ENCODE results near the gene DNASE1L1.

DNASE1L1 gene

DNA sequence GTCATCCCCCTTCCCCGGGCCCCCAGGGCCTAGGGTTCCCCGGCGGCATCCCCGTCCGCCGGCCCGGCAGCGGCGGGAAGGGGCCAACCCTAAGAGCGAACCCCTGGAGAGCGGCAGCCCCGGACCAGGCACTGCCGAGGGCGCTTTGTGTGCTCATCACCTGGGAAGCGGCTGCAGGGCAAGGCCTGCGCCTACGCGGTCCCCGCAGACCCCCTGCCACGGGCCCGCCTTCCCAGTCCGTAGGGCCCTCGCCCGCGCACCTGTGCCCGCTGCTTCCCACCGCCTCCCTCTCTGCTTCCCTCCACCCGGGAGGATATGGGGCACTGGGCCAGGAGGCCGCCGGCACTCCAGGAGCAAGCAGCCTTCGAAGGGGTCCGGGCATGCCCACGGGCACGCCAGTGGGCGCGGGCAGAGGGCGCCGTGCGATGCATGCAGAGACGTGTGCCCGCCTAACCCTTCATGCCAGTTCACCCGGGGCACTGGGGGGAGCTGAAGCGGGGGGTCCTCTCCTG is 37.2 kb downstream of the DNASE1L1 start:
- Mint-ChIP-seq H3K36me3 (no peaks in the 10 kb centered on the region), H3K27me3 (no peaks in the 10 kb centered on the region), H3K9me3 (no peaks in the 10 kb centered on the region), H3K27ac (no peak overlapping the region), H3K4me1 (peaks cover 10% of the 10 kb centered on the region), H3K4me3 (no peak overlapping the region)

DNA sequence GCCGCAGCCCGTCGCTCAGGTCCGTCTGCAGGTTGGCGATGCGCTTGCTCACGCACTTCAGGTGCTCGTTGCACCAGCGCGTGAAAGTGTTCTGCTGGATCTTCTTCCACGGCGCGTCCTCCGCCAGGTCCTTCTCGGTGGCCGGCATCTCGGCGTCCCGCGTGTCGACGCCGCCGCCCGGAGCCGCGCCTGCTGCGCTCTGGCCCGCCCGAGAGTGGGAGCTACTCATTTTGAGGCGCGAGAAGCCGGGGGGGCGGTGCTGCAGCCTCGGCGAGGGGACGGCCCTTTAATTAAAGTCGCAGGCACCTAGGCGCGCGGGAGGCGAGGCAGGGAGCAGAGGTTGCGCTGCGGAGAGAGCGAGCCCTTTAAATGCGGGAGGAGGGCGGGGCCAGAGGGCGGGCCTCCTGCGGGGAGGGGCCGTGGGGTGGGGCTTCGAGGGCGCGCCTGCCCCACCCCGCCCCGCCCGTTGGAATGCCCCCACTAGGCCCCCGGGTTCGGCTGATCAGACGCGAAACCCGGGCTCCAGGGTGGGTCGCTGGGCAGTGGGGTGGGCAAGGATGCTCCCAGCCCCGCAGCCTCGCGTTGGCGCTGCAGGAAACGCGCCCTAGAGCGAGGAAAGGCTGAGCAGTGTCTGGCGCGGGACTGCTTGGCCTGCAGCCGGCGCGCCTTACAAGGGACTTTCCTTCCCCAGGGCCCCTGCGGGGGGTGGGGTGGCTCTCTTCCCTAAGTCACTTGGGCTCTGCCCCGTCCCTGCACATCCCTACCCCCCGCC is 37.9 kb downstream of the DNASE1L1 start:
- H3K27me3 Mint-ChIP-seq = no peaks in the 10 kb centered on the region
- no peaks in the 10 kb centered on the region for H3K36me3 Mint-ChIP-seq

DNA sequence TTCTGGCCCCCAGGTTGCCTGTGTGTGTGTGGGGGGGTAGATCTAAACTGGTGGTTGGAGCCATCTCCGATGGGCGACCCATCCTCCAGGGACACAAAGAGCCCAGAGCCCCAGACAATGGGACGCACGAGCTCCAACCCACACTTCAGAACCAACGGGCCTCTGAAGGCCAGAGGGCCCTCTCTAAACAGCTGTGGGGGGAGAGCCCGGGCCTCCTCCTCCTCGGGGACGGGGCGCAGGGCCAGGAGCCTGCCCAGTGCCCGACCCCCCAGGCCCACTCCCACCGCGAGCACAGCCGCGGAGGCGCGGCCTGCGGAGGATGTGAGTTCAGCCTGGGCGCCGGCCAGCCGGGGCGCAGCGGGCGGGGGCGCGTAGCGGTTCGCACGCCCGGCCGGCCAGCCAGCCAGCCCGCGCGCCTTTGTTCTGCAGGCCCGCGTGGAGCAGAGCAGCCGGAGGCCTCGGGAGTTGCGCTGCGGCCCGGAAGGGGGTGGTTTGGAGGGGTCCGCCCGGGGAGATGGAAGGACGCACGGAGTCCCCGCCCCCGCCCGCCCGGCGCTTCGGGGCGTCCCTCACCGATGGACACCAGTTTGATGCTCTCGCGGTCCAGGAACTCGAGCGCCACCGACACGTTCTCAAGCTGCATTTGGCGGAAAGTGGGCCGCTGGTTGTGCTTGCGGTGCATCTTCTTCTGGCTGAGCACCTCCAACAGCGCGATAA is 38.6 kb downstream of the DNASE1L1 start:
- Mint-ChIP-seq H3K4me3 (peak overlapping the region; percentile 97), H3K27me3 (no peaks in the 10 kb centered on the region), H3K4me1 (peaks cover 10% of the 10 kb centered on the region), H3K36me3 (no peaks in the 10 kb centered on the region), H3K9me3 (no peaks in the 10 kb centered on the region), H3K27ac (peak overlapping the region; percentile 68)

More for the DNA sequence above, 37.9 kb downstream of the DNASE1L1 start:
- no peaks in the 10 kb centered on the region for H3K9me3 Mint-ChIP-seq
- peak overlapping the region; percentile 80 for H3K4me3 Mint-ChIP-seq
- peaks cover 10% of the 10 kb centered on the region for H3K4me1 Mint-ChIP-seq
- H3K27ac Mint-ChIP-seq = no peak overlapping the region

DNA sequence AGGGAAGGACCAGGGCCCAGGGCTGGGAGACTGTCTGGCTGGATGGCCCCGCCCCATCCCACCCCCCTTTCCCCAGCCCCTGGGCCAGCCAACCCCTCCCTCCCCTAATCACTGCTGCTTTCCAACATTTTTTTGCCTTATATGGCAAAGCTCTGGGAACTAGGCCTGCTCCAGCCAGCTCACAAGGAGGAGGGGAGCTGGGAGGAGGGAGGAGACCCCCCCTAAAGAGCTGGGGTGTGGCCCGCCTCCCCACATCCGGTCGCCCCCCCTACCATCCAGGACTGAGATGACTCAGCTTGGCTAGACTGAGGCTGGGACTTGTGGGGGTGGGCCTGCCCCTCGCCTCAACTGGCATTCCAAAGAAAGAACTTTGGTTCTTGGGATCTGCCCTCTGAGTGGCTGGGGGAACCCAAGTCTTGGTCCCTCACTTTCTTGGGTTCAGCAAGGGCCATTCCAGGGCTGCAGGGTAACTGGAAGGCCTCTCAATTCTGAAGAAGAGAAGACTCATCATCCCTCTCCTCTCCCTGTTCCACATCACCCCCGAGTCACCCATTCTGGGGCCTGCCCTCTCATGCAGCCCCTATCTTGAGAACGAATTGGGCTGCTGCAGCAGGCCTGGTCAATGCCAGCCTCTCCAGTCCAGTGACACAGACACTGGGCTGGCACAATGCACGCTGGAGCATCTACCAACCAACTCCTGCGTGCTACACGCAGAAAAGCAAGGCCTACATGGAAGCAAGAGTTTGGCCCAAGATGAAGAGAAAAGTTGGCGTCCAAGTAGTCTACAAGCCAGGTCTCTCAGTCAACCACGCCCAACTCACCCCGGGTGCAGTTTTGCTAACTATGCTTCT is 39.4 kb downstream of the DNASE1L1 start:
- peaks cover 10% of the 10 kb centered on the region for H3K4me1 Mint-ChIP-seq
- no peaks in the 10 kb centered on the region for H3K27me3 Mint-ChIP-seq
- H3K4me3 Mint-ChIP-seq = peak overlapping the region; percentile 97
- H3K9me3 Mint-ChIP-seq = no peaks in the 10 kb centered on the region
- no peaks in the 10 kb centered on the region for H3K36me3 Mint-ChIP-seq
- H3K27ac Mint-ChIP-seq = peak overlapping the region; percentile 68

DNA sequence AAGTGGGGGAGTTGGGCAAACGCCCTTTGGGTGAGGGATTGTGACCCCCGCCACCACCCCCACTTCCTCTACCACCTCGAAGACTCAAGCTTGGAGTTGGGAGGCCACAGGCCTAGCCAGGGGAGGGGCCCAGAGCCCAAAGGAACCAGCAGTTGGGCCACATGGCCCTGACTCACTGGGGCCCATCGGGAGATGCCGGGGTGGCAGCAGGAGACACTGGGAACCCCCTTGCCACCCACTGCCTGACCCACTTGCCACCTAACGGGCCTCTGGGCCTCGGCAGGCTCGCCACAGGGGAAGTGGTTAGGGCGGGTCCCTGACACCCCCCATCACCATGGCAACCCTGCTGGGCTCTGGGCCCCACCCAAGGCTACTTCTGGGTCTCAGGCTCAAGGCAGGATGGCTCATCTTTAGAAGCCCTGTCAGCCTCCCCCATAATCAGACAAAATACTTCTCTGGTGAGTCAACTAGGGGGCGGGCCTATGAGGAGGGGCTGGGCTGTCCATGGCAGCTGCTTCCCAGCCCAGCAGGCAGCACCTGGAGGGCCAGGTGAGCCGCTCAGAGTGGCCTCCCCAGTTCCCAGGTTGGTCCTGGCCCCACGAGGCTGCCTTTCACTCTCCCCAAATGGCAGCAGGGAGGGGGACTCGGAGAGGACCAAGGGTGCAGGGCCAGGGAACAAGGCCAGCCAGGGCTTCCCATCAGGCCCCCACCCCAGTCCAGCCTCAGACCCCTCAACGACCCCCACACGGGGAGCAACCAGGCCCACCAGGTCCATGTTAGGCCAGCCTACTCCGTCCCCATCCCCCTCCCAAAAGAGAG is 40.2 kb downstream of the DNASE1L1 start:
- peak overlapping the region; percentile 79 for H3K27ac Mint-ChIP-seq
- no peaks in the 10 kb centered on the region for H3K36me3 Mint-ChIP-seq
- H3K27me3 Mint-ChIP-seq = no peaks in the 10 kb centered on the region
- H3K4me3 Mint-ChIP-seq = peak overlapping the region; percentile 79
- no peaks in the 10 kb centered on the region for H3K9me3 Mint-ChIP-seq
- peaks cover 10% of the 10 kb centered on the region for H3K4me1 Mint-ChIP-seq

DNA sequence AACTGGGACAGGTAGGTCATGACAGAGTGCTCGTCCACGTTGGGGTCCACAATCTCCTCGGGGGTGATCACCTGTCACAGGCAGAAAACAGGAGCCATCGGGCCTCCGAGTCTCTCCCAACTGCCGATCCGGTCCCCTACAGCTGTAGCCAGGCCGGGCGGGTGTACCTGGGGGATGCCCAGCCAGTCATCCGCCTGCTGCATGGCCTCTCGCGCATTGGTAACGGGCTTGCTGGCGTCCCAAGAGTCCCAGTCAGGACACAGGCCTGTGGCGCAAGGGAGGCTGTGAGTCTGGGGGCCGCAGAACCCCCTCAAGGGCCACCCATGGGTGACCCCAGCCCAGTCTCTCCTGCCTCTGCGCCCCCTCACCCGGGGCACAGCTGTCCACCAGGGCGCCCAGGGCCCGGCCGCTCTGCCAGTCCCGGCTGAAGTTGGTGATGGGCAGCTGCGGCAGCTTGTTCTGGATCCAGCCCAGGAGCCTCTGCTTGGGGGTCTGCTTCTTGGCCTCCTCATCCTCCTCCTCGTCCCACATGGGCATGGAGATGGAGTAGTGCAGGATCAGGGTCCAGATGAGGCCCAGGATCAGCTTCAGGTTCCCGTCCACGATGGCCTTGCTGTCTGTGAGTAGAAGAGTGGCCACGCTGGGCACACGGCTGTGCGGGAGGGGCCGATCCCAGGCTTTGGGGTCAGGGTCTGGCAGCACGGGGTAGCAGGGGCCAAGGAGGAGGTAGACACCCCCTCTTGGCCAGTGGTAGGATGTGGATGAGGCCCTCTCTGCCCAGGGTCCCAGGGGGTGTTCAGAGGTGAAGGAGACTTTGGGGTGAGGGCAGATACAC is 41.4 kb downstream of the DNASE1L1 start:
- peak overlapping the region; percentile 79 for H3K4me3 Mint-ChIP-seq
- peaks cover 5% of the 10 kb centered on the region for H3K4me1 Mint-ChIP-seq
- no peaks in the 10 kb centered on the region for H3K36me3 Mint-ChIP-seq

DNA sequence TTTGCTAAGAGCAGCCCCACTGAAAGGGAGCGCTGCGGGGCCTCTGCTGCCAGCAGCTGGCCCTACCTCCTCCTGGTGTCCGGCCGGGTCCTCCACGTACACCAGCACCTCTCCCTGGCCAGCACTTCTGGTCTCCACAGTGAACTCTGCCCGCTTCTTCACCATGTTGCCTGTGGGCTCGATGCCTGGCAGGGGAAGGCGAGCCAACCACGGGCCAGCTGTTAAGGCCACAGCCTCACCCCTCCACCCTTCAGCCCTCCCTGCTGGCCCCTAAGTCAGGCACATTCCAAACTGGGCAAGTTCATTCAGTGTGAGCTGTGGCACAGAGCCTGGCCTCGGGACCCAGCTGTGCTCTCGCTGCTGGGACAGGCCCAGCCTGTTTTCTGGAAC is 42.4 kb downstream of the DNASE1L1 start:
- Mint-ChIP-seq H3K4me3 (no peak overlapping the region), H3K9me3 (no peaks in the 10 kb centered on the region), H3K4me1 (no peaks in the 10 kb centered on the region), H3K27ac (no peak overlapping the region), H3K27me3 (no peaks in the 10 kb centered on the region), H3K36me3 (no peaks in the 10 kb centered on the region)

More for the DNA sequence above, 41.4 kb downstream of the DNASE1L1 start:
- Mint-ChIP-seq H3K27me3 (no peaks in the 10 kb centered on the region), H3K27ac (peak overlapping the region; percentile 79), H3K9me3 (no peaks in the 10 kb centered on the region)

DNA sequence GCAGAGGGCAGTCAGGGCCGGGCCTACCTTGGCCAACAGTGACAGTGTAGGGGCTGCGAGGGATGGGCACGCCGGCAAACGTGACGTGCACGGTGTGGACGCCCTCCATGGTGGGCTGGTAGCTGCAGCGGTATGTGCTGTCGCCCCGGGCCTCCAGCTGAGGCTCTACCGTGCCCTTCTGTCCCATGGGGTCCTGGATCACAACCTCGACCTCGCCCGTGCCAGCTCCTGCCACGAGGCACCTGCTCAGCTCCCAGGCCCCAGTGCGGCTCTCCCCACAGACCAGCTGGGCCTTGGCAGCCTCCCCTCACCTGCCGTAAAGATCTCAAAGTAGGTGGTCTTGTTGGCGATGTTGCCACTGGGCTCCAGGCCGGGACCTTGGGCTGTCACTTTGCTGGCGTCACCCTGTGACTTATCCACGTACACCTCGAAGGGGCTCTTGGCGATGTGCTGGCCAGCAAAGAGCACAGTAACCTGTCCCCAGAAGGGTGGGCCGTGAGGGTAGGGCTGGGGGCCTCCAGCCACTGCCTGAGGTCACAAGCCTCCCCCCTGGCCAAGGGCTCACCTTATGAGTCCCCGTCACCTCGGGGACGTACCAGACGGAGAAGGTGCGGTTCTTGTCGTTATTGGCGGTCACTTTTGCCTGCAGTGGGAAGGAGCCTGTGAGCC is 42.9 kb downstream of the DNASE1L1 start:
- Mint-ChIP-seq H3K4me1 (no peaks in the 10 kb centered on the region), H3K9me3 (no peaks in the 10 kb centered on the region), H3K36me3 (no peaks in the 10 kb centered on the region), H3K27ac (no peak overlapping the region), H3K27me3 (no peaks in the 10 kb centered on the region), H3K4me3 (no peak overlapping the region)

DNA sequence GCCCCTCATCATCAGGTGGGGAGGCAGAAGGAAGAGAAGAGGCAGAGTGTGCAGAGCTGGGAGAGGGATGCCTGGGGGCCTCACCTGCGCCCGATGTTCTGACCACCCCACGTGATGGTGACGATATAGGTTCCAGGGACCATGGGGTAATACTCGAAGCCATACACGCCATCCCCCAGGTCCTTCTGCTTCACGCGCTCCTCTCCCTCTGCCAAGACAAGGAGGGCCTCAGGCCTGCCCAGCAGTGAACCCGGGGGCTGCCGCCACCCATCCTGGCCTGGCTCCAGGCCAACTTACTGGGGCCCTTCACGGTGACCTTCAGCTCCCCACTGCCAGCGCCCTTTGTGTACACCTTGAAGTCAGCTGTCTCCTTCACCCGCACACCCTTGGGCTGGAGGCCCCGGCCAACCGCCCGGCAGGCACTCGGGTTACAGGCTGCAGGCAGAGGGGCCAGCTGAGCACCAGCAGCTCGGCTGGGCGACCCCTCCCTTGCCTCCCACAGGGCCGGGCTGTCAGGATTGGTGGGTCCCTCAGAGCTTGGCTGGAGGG is 43.9 kb downstream of the DNASE1L1 start:
- H3K36me3 Mint-ChIP-seq = no peaks in the 10 kb centered on the region

DNA sequence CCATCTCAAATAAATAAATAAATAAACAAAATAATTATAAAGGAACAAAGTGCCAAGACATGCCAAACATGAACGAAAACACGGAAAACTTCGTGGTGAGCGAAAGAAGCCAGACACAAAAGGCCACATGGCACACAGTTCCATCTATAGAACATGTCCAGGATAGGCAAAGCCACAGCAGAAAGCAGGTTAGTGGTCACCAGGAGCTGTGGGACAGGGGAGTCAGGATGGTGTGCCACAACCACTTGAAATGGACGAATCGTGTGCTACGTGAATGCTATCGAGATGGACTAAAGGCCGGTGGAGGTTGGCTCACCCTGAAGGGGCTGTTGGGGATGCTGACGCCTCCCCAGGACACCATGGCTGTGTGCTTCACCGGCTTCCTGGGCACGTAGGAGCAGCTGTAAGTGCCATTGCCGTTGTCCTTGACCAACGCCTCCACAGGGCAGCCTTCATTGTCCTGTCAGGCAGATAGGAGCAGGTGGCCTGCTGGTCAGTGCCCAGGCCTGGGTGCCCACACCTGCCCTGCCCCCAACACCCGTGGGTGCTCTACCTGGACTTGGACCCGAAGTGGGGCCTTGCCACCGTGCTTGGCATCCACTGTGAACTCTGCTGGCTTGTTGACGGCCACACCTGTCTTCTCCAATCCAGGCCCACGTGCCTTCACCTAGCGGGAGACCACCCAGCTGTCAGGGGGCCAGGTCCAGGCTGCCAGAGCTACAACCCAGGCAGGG is 45.2 kb downstream of the DNASE1L1 start:
- no peak overlapping the region for H3K4me3 Mint-ChIP-seq
- no peak overlapping the region for H3K27ac Mint-ChIP-seq
- no peaks in the 10 kb centered on the region for H3K36me3 Mint-ChIP-seq
- no peaks in the 10 kb centered on the region for H3K27me3 Mint-ChIP-seq
- H3K4me1 Mint-ChIP-seq = no peaks in the 10 kb centered on the region
- no peaks in the 10 kb centered on the region for H3K9me3 Mint-ChIP-seq

More for the DNA sequence above, 43.9 kb downstream of the DNASE1L1 start:
- H3K27ac Mint-ChIP-seq = no peak overlapping the region
- H3K4me1 Mint-ChIP-seq = no peaks in the 10 kb centered on the region
- no peak overlapping the region for H3K4me3 Mint-ChIP-seq
- H3K9me3 Mint-ChIP-seq = no peaks in the 10 kb centered on the region
- H3K27me3 Mint-ChIP-seq = no peaks in the 10 kb centered on the region

DNA sequence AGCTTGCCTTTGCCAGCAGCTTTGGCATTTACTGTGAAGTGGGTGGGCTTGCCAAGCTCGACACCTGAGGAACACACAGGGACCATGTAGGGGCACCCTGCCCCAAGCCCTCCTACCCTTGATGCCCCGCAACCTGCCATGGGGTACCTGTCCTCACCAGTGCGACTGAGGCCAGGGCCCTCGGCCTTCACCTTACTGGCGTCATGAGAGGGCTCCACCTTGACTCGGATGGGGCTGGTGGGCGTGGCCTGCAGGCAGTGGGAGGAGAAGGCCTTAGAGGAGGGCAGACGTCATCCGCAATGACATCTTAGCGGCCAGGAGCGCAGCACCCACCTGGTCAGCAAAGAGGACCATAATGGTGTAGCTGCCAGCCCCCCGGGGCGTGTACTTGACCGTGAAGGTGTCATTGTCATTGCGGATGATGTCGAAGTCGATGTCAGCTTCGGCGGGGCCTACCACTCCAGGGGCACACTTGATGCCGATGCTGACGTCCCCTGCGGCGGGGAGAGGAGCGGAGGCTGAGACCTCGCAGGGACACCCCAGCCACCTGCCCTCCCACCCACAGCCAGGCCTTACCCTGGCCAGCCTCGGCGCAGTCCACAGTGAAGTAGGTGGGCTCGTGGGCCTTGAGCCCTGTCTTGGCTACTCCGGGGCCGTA is 46.8 kb downstream of the DNASE1L1 start:
- no peaks in the 10 kb centered on the region for H3K36me3 Mint-ChIP-seq
- no peaks in the 10 kb centered on the region for H3K4me1 Mint-ChIP-seq
- H3K4me3 Mint-ChIP-seq = no peak overlapping the region
- H3K27me3 Mint-ChIP-seq = no peaks in the 10 kb centered on the region
- no peaks in the 10 kb centered on the region for H3K9me3 Mint-ChIP-seq
- peak overlapping the region; percentile 46 for H3K27ac Mint-ChIP-seq

DNA sequence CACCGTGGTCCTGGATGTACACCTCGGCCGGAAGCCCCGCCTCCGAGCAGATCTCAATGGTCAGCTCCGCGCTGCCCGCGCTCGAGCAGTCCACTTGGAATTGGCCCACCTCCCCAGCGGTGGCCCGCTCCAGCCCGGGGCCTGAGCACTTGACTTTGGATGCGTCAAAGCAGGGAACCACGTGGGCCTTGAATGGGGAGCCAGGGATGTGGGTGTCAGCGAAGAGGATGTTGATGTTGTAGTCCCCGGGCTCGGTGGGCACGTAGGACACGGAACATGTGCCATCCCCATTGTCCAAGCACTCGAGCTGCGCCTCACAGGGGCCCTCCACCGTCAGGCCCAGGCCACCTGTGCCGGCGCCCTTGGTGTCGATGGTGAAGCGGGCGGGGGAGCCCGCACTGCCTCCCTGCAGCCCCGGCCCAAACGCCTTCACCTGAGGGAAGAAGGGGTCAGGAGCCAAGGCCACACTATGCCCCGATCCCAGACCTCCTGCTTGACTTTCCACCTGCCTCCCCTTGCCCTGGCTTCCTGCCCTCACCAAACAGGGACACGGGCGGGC is 48.8 kb downstream of the DNASE1L1 start:
- H3K4me3 Mint-ChIP-seq = no peak overlapping the region
- peaks cover 4% of the 10 kb centered on the region for H3K4me1 Mint-ChIP-seq
- no peaks in the 10 kb centered on the region for H3K36me3 Mint-ChIP-seq
- H3K27ac Mint-ChIP-seq = no peak overlapping the region
- no peaks in the 10 kb centered on the region for H3K9me3 Mint-ChIP-seq
- no peaks in the 10 kb centered on the region for H3K27me3 Mint-ChIP-seq

All from activated naive CD4-positive, alpha-beta T cell treated with anti-CD3 and anti-CD28 coated beads, Interleukin-2, amount 50 U/mL, for 24 hours (primary cell).